ENCODE measurements around the gene ATXN7.

DNA sequence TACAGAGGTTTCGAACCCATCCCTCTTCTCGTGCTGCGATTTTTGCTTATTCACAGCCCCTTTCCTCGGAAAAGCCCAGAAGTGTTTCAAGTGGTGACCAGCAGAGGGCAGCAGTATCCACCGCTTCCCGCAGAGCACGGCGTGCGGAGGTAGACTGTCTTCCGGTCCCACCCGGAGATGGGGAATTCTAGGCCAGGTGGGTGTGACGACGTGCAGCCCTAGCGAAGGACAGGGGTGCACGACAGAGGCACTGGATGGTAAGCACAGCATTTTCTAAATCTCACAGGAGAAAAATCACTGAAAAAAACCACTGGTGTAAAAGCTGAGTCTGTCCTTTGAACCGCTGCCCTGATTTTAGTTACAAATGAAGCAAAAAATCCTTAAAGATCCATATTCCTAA, 167.1 kb downstream of the ATXN7 start:
- TF ChIP-seq U2AF2 (IDR thresholded peaks at IDR 0.05; ENCODE audit: low read depth, low read length): no peak
- TF ChIP-seq RFX5 (IDR thresholded peaks at IDR 0.05; ENCODE audit: low read depth, low read length): no peak
- TF ChIP-seq ASH2L (IDR thresholded peaks at IDR 0.05; ENCODE audit: insufficient read length, low read depth, low read length): no peak
- TF ChIP-seq, protein P1, sequence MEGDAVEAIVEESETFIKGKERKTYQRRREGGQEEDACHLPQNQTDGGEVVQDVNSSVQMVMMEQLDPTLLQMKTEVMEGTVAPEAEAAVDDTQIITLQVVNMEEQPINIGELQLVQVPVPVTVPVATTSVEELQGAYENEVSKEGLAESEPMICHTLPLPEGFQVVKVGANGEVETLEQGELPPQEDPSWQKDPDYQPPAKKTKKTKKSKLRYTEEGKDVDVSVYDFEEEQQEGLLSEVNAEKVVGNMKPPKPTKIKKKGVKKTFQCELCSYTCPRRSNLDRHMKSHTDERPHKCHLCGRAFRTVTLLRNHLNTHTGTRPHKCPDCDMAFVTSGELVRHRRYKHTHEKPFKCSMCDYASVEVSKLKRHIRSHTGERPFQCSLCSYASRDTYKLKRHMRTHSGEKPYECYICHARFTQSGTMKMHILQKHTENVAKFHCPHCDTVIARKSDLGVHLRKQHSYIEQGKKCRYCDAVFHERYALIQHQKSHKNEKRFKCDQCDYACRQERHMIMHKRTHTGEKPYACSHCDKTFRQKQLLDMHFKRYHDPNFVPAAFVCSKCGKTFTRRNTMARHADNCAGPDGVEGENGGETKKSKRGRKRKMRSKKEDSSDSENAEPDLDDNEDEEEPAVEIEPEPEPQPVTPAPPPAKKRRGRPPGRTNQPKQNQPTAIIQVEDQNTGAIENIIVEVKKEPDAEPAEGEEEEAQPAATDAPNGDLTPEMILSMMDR (CRISPR knock-in tag; IDR thresholded peaks at IDR 0.05): peak; percentile 96
- TF ChIP-seq ZNF687 (CRISPR knock-in tag; IDR thresholded peaks at IDR 0.05): peak; percentile 70
- TF ChIP-seq EHMT2 (IDR thresholded peaks at IDR 0.05; ENCODE audit: borderline replicate concordance, low read depth, low read length): no peak
- TF ChIP-seq REST (IDR thresholded peaks at IDR 0.05; ENCODE audit: borderline replicate concordance in 1 of 2, low read depth in 1 of 2, low read length in 2 of 2): no peak
- no peak for TF ChIP-seq PHF8 (CRISPR knock-in tag; IDR thresholded peaks at IDR 0.05)
- TF ChIP-seq PREB (CRISPR knock-in tag; IDR thresholded peaks at IDR 0.05): no peak
- TF ChIP-seq RAD21 (CRISPR knock-in tag; IDR thresholded peaks at IDR 0.05): peak; percentile 89
- TF ChIP-seq MXI1 (IDR thresholded peaks at IDR 0.05; ENCODE audit: borderline replicate concordance, low read depth, low read length): no peak
- 0 out of 2 replicates have a peak, but pooled peaks have one; percentile 48 for TF ChIP-seq FOXC1 (CRISPR knock-in tag; IDR thresholded peaks at IDR 0.05; ENCODE audit: borderline replicate concordance)
- TF ChIP-seq FOXO4 (CRISPR knock-in tag; conservative IDR thresholded peaks at IDR 0.05): no peak

Measured in HepG2 (cell line).